SK-N-SH (cell line): ENCODE data around the gene GPS2. TPM values are rescaled to one million over a fixed set of nuclear protein-coding genes. Genes with fewer than 3 reads are reported as not detected.
A peak's percentile ranks its signal among the peaks of the same experiment; 100 is the strongest.

Source experiments
- CTCF ChIA-PET: fragments of 300-600, 350-600 bp; formaldehyde crosslinking; extraction: SDS; loops from one replicate; lab custom pipeline; 2021; lab: Yijun Ruan, JAX
- POLR2A ChIA-PET: fragments of 350-600 bp; sonication (Branson Sonifier 250); formaldehyde crosslinking; extraction: SDS; loops from one replicate; lab custom pipeline; 2020; ENCODE audit warnings: antibody characterized with exemption, inconsistent platforms; lab: Yijun Ruan, JAX
- DNase-seq: peaks from one replicate; pipeline ENCODE4 v3.0.0; 2012
- H2AFZ ChIP-seq: fragments of 200-600 bp; sonication (generic); 2 replicates; pipeline ENCODE4 v1.8.1; 2016; ENCODE audit warnings: antibody characterized with exemption, mild to moderate bottlenecking, low read depth
- H3F3A ChIP-seq: fragments of 200-600 bp; sonication (generic); replicated peaks from 2 replicates; pipeline ENCODE3; 2016; ENCODE audit warnings: antibody characterized with exemption, mild to moderate bottlenecking; ENCODE audit not compliant: insufficient read depth
- H3K27ac ChIP-seq, 2 experiments: fragments of 200-500 bp in 1 of 2; fragments of 200-600 bp in 1 of 2; sonication (Bioruptor generic) in 1 of 2; sonication (generic), shearing (Covaris generic) in 1 of 2; 2 replicates each; pipeline versions ENCODE4 v1.5.1 to v1.6.1; 2014 to 2016; ENCODE audit warnings: low read depth in 2 of 2, inconsistent platforms in 1 of 2, low read length in 1 of 2, mild to moderate bottlenecking in 1 of 2, mixed read lengths in 1 of 2
- H3K27me3 ChIP-seq: fragments of 200-600 bp; sonication (generic), shearing (Covaris generic); 2 replicates; pipeline ENCODE4 v1.6.1; 2016; ENCODE audit warnings: mixed run types; ENCODE audit not compliant: insufficient read depth
- H3K36me3 ChIP-seq, 2 experiments: fragments of 200-500 bp in 1 of 2; fragments of 200-600 bp in 1 of 2; sonication (Bioruptor generic) in 1 of 2; sonication (generic) in 1 of 2; replicated peaks in 1 of 2; 2 replicates each; pipeline versions ENCODE3 to v1.5.1; 2014 to 2016; ENCODE audit warnings: low read length in 1 of 2, mild to moderate bottlenecking in 1 of 2; ENCODE audit not compliant: insufficient read depth in 2 of 2, control insufficient read depth in 1 of 2
- H3K4me1 ChIP-seq, 2 experiments: fragments of 200-500 bp in 1 of 2; fragments of 200-600 bp in 1 of 2; sonication (Bioruptor generic) in 1 of 2; sonication (generic), shearing (Covaris generic) in 1 of 2; 2 replicates each; pipeline versions ENCODE4 v1.5.1 to v1.6.1; 2014 to 2016; ENCODE audit warnings: low read depth in 1 of 2, low read length in 1 of 2, mixed run types in 1 of 2; ENCODE audit not compliant: insufficient read depth in 2 of 2, control insufficient read depth in 1 of 2
- H3K4me2 ChIP-seq: fragments of 200-600 bp; sonication (generic), shearing (Covaris generic); 2 replicates; pipeline ENCODE4 v1.6.1; 2017; ENCODE audit warnings: mixed run types
- H3K4me3 ChIP-seq, 2 experiments: fragments of 200-500 bp in 1 of 2; fragments of 200-600 bp in 1 of 2; sonication (Bioruptor generic) in 1 of 2; sonication (generic), shearing (Covaris generic) in 1 of 2; 2 replicates each; pipeline versions ENCODE4 v1.5.1 to v1.8.1; 2014 to 2016; ENCODE audit warnings: low read depth in 2 of 2, inconsistent platforms in 1 of 2, low read length in 1 of 2, mild to moderate bottlenecking in 1 of 2, mixed read lengths in 1 of 2, moderate library complexity in 1 of 2
- H3K79me2 ChIP-seq: fragments of 200-600 bp; sonication (generic); 2 replicates; pipeline ENCODE4 v1.8.1; 2017; ENCODE audit warnings: mild to moderate bottlenecking; ENCODE audit not compliant: insufficient read depth
- H3K9ac ChIP-seq: fragments of 200-600 bp; sonication (generic); 2 replicates; pipeline ENCODE4 v1.6.1; 2017; ENCODE audit warnings: mixed run types
- H3K9me2 ChIP-seq: fragments of 200-600 bp; sonication (generic); 2 replicates; pipeline ENCODE4 v1.6.1; 2017; ENCODE audit warnings: mixed run types
- H3K9me3 ChIP-seq: fragments of 200-600 bp; sonication (generic); 2 replicates; pipeline ENCODE4 v1.6.1; 2017; ENCODE audit warnings: mixed run types, mild to moderate bottlenecking, moderate library complexity
- H4K20me1 ChIP-seq: fragments of 200-600 bp; sonication (generic); 2 replicates; pipeline ENCODE4 v1.6.1; 2017; ENCODE audit warnings: mild to moderate bottlenecking, mixed run types; ENCODE audit not compliant: insufficient read depth
- CTCF ChIP-seq: fragments of 200-600 bp; sonication (generic); IDR thresholded peaks from 2 replicates; pipeline ENCODE4 v1.6.1; 2017; ENCODE audit warnings: antibody characterized with exemption, mild to moderate bottlenecking, moderate library complexity
- MAX ChIP-seq: IDR thresholded peaks from 2 replicates; pipeline ENCODE4 v1.4.0; 2012; ENCODE audit warnings: low read depth
- NFIC ChIP-seq: IDR thresholded peaks from 2 replicates; pipeline ENCODE4 v1.4.0; 2012; ENCODE audit warnings: borderline replicate concordance
- RAD21 ChIP-seq: IDR thresholded peaks from 2 replicates; pipeline ENCODE4 v1.6.1; 2012; ENCODE audit warnings: mild to moderate bottlenecking, low read length
- SIN3A ChIP-seq: IDR thresholded peaks from 2 replicates; pipeline ENCODE4 v1.6.1; 2012; ENCODE audit warnings: low read depth, mild to moderate bottlenecking, low read length, moderate library complexity, borderline replicate concordance
- SMC3 ChIP-seq: IDR thresholded peaks from 2 replicates; pipeline ENCODE4 v1.6.1; 2012; ENCODE audit warnings: low read depth, low read length, improper control_type of control experiment
- WGBS: methylation state at CpG from one replicate; pipeline ENCODE4 v1.1.6; 2017; ENCODE audit warnings: low lambda C conversion rate; 5-methylcytosine and 5-hydroxymethylcytosine counted together
- polyA plus RNA-seq, 3 experiments: library from polyadenylated mRNA; depleted of rRNA; stranded (reverse); fragments of >200 nt; gene quantifications; 2 replicates each; pipeline ENCODE4 v1.2.3, GENCODE V29; 2012
- TF ChIP-seq, protein P1 (sequence below): fragments of 150-350 bp; IDR thresholded peaks from 2 replicates; pipeline ENCODE4 v1.6.1; 2017; ENCODE audit warnings: antibody characterized with exemption, low read length, low read depth, borderline replicate concordance

Gene GPS2
- polyA plus RNA-seq, 1 of the 3 experiments (the other 2 are of a cell fraction): 102 TPM

DNA sequence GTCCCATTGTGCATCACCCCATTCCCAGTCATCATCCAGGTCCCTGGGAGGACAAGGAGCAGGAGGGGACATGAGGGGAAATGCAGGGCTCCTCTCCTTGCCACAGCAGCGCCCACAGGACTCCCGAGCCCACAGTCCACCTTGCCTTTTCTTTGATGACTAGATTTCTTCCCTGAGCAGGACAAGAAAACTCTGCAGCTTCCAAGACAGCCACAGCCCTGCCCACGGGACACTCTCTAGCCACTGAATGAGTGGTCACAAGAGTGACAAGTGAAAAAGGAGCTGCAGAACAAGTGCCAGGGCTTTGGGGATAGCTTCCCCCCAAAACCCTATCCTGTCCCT lies 9.2 kb upstream of the GPS2 start:
- POLR2A ChIA-PET: no interaction called here
- 78% methylated on average over 3 of the region's 3 CpGs for WGBS
- Histone ChIP-seq H3K9me3 (no peaks in the 10 kb centered on the region), H3K9ac (no peak overlapping the region), H3K36me3 (peaks cover 5 to 58% of the 10 kb centered on the region in 2 experiments), H3K27me3 (no peaks in the 10 kb centered on the region), H3F3A (no peaks in the 10 kb centered on the region), H3K9me2 (no peaks in the 10 kb centered on the region), H3K4me2 (no peak overlapping the region), H4K20me1 (no peaks in the 10 kb centered on the region), H3K4me3 (no peak overlapping the region; a peak in 1 of 4 replicates), H2AFZ (no peak overlapping the region), H3K79me2 (peaks cover 17% of the 10 kb centered on the region; the same call in 1 of the 2 replicates), H3K27ac (no peak overlapping the region), H3K4me1 (peaks cover 0 to 7% of the 10 kb centered on the region in 2 experiments; a peak in 1 of 4 replicates)
- CTCF ChIA-PET: interaction anchor here (0.6 to 8.4 kb wide), 17 partner anchors 9 to 279 kb away, joined by 3 to 55 read pairs (median 4); partner anchors contain the start of genes ACAP1, DVL2, GPS2 and SENP3
- TF ChIP-seq CTCF (0 out of 2 replicates have a peak, but pooled peaks have one; percentile 33), SIN3A (no peak), MAX (no peak)
- TF ChIP-seq, protein P1, sequence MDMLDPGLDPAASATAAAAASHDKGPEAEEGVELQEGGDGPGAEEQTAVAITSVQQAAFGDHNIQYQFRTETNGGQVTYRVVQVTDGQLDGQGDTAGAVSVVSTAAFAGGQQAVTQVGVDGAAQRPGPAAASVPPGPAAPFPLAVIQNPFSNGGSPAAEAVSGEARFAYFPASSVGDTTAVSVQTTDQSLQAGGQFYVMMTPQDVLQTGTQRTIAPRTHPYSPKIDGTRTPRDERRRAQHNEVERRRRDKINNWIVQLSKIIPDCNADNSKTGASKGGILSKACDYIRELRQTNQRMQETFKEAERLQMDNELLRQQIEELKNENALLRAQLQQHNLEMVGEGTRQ: no peak
- no peak for DNase-seq

- Histone ChIP-seq H3K4me3 (no peak overlapping the region; a peak in 1 of 4 replicates), H3K4me1 (peaks cover 0 to 7% of the 10 kb centered on the region in 2 experiments; a peak in 1 of 4 replicates), H3K36me3 (peaks cover 5 to 61% of the 10 kb centered on the region in 2 experiments), H3K4me2 (no peak overlapping the region), H4K20me1 (no peaks in the 10 kb centered on the region), H3K27me3 (no peaks in the 10 kb centered on the region), H3F3A (no peaks in the 10 kb centered on the region), H3K9me2 (no peaks in the 10 kb centered on the region), H3K79me2 (peaks cover 17% of the 10 kb centered on the region; the same call in 1 of the 2 replicates), H2AFZ (no peak overlapping the region), H3K27ac (no peak overlapping the region), H3K9me3 (no peaks in the 10 kb centered on the region), H3K9ac (no peak overlapping the region)
- 86% methylated on average over 26 of the region's 39 CpGs for WGBS
- peak; percentile 90 for DNase-seq
- ChIA-PET POLR2A (no interaction called here), CTCF (interaction anchor here (0.6 to 8.4 kb wide), 12 partner anchors 8 to 237 kb away, joined by 3 to 55 read pairs (median 4); partner anchors contain the start of genes ACAP1, GPS2 and SENP3)
- TF ChIP-seq SMC3 (peak; percentile 71), MAX (no peak), CTCF (peak; percentile 82), RAD21 (peak; percentile 57), NFIC (no peak)
Measured at GRCh38 chr17:7323731-7324437, 8.7 kb upstream of the GPS2 start.
